Stomach (tissue), 9 donors: ENCODE data around the gene PLEKHH3. TPM values are rescaled to one million over a fixed set of nuclear protein-coding genes. Genes with fewer than 3 reads are reported as not detected.

Experiments
- DNase-seq, 2 donors: peaks; one replicate each; pipeline versions ENCODE4 v3.0.0 to v3.0.0-alpha.2; 2013 to 2019
- H3K27ac ChIP-seq, 5 donors: fragments of 200-600 bp in 4 of 5; sonication (generic) in 4 of 5; one replicate each; pipeline ENCODE4 v1.5.1; 2013 to 2019; ENCODE audit warnings: mild to moderate bottlenecking in 1 of 5, moderate library complexity in 1 of 5
- H3K27me3 ChIP-seq, 3 donors: fragments of 200-600 bp; sonication (generic); one replicate each; pipeline ENCODE4 v1.5.1; 2017 to 2019; ENCODE audit warnings: mixed run types in 1 of 3
- H3K36me3 ChIP-seq, 4 donors: fragments of 200-600 bp; sonication (generic); 1 replicate in 3 of 4; 2 replicates in 1 of 4; pipeline ENCODE4 v1.5.1; 2016 to 2019
- H3K4me1 ChIP-seq, 4 donors: fragments of 200-600 bp; sonication (generic); one replicate each; pipeline ENCODE4 v1.5.1; 2016 to 2019
- H3K4me3 ChIP-seq, 4 donors: fragments of 200-600 bp; sonication (generic) in 3 of 4; one replicate each; pipeline ENCODE4 v1.5.1; 2016 to 2019; ENCODE audit warnings: mild to moderate bottlenecking in 1 of 4
- H3K9me3 ChIP-seq, 4 donors: fragments of 200-600 bp; sonication (generic); one replicate each; pipeline ENCODE4 v1.5.1; 2016 to 2019
- EP300 ChIP-seq: sonication (generic); formaldehyde crosslinking; IDR thresholded peaks from one replicate; pipeline ENCODE4 v1.6.1; 2017; ENCODE audit warnings: antibody characterized with exemption
- POLR2A ChIP-seq, 4 donors: fragments of 450-650 bp; IDR thresholded peaks; one replicate each; pipeline ENCODE4 v1.6.1; 2016; ENCODE audit warnings: antibody characterized with exemption in 4 of 4, control low read depth in 2 of 4, mild to moderate bottlenecking in 1 of 4, moderate library complexity in 1 of 4
- POLR2AphosphoS5 ChIP-seq, 3 donors: sonication (generic); formaldehyde crosslinking; IDR thresholded peaks; one replicate each; pipeline ENCODE4 v1.6.1; 2016; ENCODE audit warnings: antibody characterized with exemption in 3 of 3
- WGBS, 5 donors: extraction: QIAGEN DNeasy Blood & Tissue Kit in 3 of 5; methylation state at CpG; one replicate each; pipeline versions ENCODE4 v1.1.5 to v1.1.7; 2013 to 2018; 5-methylcytosine and 5-hydroxymethylcytosine counted together
- intact Hi-C: fragments of 100-400 bp; cut with DNase I; formaldehyde crosslinking; loops from one replicate; pipeline ENCODE4 v1.15.1; 2023; ENCODE audit warnings: low total_unique reads
- polyA plus RNA-seq, 3 donors: library from polyadenylated mRNA; stranded (reverse); fragments of 200-250 nt; gene quantifications; one replicate each; pipeline ENCODE4 v1.2.3, GENCODE V29; 2013
- total RNA-seq, 5 donors: library from RNA; depleted of rRNA; stranded (reverse); fragments of >200 nt; gene quantifications; one replicate each; pipeline versions ENCODE4 v1.1.0 to v1.2.3, GENCODE V29; 2014 to 2016
- TF ChIP-seq, protein P1 (sequence below), 7 experiments: fragments of 450-650 bp in 4 of 7; fragments of 200-600 bp in 3 of 7; sonication (generic) in 3 of 7; IDR thresholded peaks; one replicate each; pipeline ENCODE4 v1.5.1; 2016 to 2019; ENCODE audit warnings: antibody characterized with exemption in 7 of 7, control low read depth in 2 of 7, mild to moderate bottlenecking in 1 of 7
- donor health status: healthy with polysubstance abuse.
- donor health status: Bipolar disorder and iron deficiency.
- donor health status: healthy.

Gene PLEKHH3
- total and polyA plus RNA-seq, 8 donors: 16.5 to 96.0 (median 40.4) TPM

DNA sequence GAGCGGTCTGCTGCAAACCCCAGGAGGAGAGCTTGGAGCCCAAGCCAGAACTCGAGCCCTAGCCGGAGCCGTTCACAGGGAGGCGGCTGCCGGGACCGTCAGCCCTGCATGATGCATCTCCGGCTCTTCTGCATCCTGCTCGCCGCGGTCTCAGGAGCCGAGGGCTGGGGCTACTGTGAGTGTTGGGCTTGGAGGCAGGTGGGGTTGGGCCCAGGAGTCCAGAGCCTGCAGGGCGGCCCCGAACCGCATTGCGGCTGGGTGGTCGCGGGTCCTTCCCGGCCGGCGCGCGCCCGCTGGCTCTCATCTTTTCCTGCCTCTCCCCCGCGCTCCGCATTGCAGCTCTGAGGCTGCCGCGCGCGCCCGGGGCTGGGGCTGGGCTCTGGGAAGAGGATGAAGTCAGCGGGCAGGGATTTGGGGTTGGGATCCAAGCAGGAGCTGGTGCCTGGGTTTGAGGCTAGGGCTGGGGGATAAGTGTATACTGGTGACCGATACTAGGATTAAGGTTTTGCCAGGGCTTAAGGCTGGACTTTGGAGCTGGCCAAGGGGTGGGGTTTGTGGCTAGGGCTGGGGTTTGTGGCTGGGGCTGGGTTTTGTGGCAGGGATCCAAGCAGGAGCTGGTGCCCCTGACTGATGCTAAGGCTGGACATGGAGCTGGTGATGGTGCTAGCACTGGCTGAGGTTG is 6.1 kb upstream of the PLEKHH3 start:
- Histone ChIP-seq H3K27ac (peak overlapping the region in 4 of 5 donors; percentile 66 to 99 (median 76)), H3K27me3 (peaks cover 0 to 26% (median 7%) of the 10 kb centered on the region in 3 donors), H3K36me3 (peaks cover 0 to 26% (median 14%) of the 10 kb centered on the region in 4 donors), H3K9me3 (no peaks in the 10 kb centered on the region), H3K4me3 (peak overlapping the region; percentile 43 to 59 (median 46)), H3K4me1 (peaks cover 47 to 72% (median 66%) of the 10 kb centered on the region in 4 donors)
- TF ChIP-seq, protein P1, sequence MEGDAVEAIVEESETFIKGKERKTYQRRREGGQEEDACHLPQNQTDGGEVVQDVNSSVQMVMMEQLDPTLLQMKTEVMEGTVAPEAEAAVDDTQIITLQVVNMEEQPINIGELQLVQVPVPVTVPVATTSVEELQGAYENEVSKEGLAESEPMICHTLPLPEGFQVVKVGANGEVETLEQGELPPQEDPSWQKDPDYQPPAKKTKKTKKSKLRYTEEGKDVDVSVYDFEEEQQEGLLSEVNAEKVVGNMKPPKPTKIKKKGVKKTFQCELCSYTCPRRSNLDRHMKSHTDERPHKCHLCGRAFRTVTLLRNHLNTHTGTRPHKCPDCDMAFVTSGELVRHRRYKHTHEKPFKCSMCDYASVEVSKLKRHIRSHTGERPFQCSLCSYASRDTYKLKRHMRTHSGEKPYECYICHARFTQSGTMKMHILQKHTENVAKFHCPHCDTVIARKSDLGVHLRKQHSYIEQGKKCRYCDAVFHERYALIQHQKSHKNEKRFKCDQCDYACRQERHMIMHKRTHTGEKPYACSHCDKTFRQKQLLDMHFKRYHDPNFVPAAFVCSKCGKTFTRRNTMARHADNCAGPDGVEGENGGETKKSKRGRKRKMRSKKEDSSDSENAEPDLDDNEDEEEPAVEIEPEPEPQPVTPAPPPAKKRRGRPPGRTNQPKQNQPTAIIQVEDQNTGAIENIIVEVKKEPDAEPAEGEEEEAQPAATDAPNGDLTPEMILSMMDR (IDR thresholded peaks at IDR 0.05): no peak
- TF ChIP-seq POLR2A (IDR thresholded peaks at IDR 0.05): no peak
- intact Hi-C loops: loop anchor here (10.0 kb wide), 1 partner anchor 98 kb away; no protein-coding TSS in a partner anchor
- 1 to 2% (median 2%) methylated on average over 14 to 34 of the region's 34 CpGs for WGBS, 5 donors
- peak; percentile 41 to 87 for DNase-seq

DNA sequence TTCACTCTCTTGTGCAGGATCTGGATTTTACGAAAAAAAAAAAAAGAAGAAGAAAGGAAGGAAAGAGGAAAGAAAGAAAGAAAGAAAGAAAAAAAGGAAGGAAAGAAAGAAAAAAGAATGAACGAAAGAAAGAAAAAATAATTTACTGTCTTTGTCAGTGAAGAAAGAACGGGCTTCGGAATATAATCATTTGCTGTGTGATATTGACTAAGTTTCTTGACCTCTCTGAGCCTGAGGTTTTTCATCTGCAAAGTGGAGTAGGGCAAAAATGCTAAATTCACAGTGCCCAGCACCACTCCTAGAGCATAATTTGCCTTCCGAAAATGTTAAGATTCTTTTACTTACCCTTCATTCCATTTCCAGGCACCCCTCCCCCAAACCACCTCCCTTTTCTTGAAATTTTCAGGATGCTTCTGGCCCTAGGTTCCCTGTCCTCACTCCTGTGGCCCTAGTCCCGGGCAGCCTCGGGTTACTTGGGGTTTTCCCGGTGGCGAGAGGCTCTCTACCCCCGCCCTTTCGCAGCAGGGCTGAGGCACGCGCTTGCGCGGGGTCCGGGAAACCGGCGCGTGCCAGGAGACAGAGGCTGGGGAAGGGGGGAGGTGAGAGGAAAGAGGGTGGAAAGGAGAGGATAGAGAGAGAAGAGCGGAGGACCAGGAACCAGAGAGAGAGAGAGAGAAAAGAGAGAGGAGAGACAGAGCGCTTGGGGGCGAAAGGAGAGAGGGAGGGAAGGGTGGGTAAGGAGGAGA is 5.4 kb upstream of the PLEKHH3 start, which contains the start of gene CNTNAP1:
TSS of gene CNTNAP1 (plus strand) at position 556 of the 746 bp plus-strand sequence. CDS start 299 bp downstream, outside the sequence.
- peak; percentile 51 to 89 for DNase-seq
- peaks cover 0 to 26% (median 7%) of the 10 kb centered on the region in 3 donors for H3K27me3 ChIP-seq
- no peaks in the 10 kb centered on the region for H3K9me3 ChIP-seq
- peak within 1 kb of the TSS in 4 of 5 donors; percentile 66 to 99 (median 76) for H3K27ac ChIP-seq
- peaks cover 52 to 79% (median 73%) of the 10 kb centered on the region in 4 donors for H3K4me1 ChIP-seq
- intact Hi-C loops: loop anchor here (10.0 kb wide), 1 partner anchor 97 kb away; no protein-coding TSS in a partner anchor
- peak; percentile 42 for TF ChIP-seq EP300
- peak in 2 of 3 donors; percentile 23 to 55 for TF ChIP-seq POLR2AphosphoS5 (IDR thresholded peaks at IDR 0.05)
- TF ChIP-seq, protein P1 (IDR thresholded peaks at IDR 0.05): no peak
- TF ChIP-seq POLR2A (IDR thresholded peaks at IDR 0.05): no peak
- H3K36me3 ChIP-seq: peaks cover 0 to 20% (median 12%) of the 10 kb centered on the region in 4 donors
- H3K4me3 ChIP-seq: peak within 1 kb of the TSS; percentile 43 to 59 (median 46)
- 10 to 13% (median 12%) methylated on average over 22 of the region's 22 CpGs for WGBS, 5 donors

DNA sequence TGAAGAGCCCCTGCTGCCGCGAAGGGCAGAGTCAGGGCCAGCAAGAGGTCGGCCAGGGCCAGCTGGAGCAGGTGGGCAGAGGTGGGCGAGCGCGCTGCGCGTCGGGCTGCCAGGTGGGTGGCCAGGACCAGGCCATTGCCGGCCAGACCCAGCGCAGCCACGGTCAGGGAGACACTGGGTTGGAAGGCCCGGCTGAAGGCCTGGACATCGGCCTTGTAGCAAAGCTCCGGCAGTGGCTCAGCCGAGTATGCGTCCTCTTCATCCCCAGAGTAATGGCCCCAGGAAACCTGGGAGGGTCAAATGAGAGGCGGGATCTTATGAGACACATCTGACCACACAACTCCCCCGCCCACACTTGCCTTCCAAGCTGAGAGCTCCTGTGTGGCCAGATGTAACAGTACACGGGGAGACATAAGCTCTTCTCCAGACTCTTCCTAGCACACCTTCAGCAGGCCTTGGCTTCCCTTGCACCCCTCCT is 3.6 kb upstream of the PLEKHH3 start:
- intact Hi-C loops: loop anchor here (10.0 kb wide), 1 partner anchor 96 kb away; no protein-coding TSS in a partner anchor

More for the DNA sequence above, 3.6 kb upstream of the PLEKHH3 start:
- H3K36me3 ChIP-seq: peaks cover 0 to 6% (median 5%) of the 10 kb centered on the region in 4 donors
- WGBS, 5 donors: 45 to 80% (median 73%) methylated on average over 11 to 20 of the region's 20 CpGs
- H3K27me3 ChIP-seq: peaks cover 0 to 40% (median 7%) of the 10 kb centered on the region in 3 donors
- no peak for TF ChIP-seq EP300
- TF ChIP-seq POLR2AphosphoS5 (IDR thresholded peaks at IDR 0.05): no peak
- no peak for TF ChIP-seq POLR2A (IDR thresholded peaks at IDR 0.05)
- TF ChIP-seq, protein P1 (IDR thresholded peaks at IDR 0.05): no peak
- peaks cover 53 to 89% (median 83%) of the 10 kb centered on the region in 4 donors for H3K4me1 ChIP-seq
- peak overlapping the region; percentile 90 to 99 (median 96) for H3K27ac ChIP-seq
- H3K4me3 ChIP-seq: peak overlapping the region; percentile 58 to 96 (median 90)
- H3K9me3 ChIP-seq: no peaks in the 10 kb centered on the region
- DNase-seq: peak in 1 of 2 donors; percentile 50
